CD14-positive monocyte (primary cell): ENCODE data around the gene MACROH2A1. TPM values are rescaled to one million over a fixed set of nuclear protein-coding genes. Genes with fewer than 3 reads are reported as not detected.

Source experiments
- DNase-seq, 3 donors: peaks; one replicate each; pipeline ENCODE4 v3.0.0-alpha.2; 2011 to 2022
- H2AFZ ChIP-seq: 2 replicates; pipeline ENCODE4 v1.6.0; 2012; ENCODE audit warnings: mild to moderate bottlenecking, low read depth, low read length, inconsistent platforms; ENCODE audit not compliant: insufficient read depth, poor library complexity, severe bottlenecking
- H3K27ac ChIP-seq, 2 donors: 1 replicate in 1 of 2; 2 replicates in 1 of 2; pipeline ENCODE4 v1.5.1; 2012 to 2013; ENCODE audit warnings: low read length in 2 of 2, control low read depth in 1 of 2, inconsistent platforms in 1 of 2, low read depth in 1 of 2, mild to moderate bottlenecking in 1 of 2
- H3K27me3 ChIP-seq, 2 donors: one replicate each; pipeline versions ENCODE4 v1.6.0 to v1.6.1; 2011 to 2013; ENCODE audit warnings: low read length in 2 of 2; ENCODE audit not compliant: control insufficient read depth in 2 of 2, insufficient read depth in 2 of 2
- H3K36me3 ChIP-seq, 2 donors: replicated peaks in 1 of 2; 1 replicate in 1 of 2; 2 replicates in 1 of 2; pipeline versions ENCODE4 v1.5.1 to v1.6.1; 2012 to 2013; ENCODE audit warnings: low read length in 2 of 2, control low read depth in 1 of 2, inconsistent platforms in 1 of 2, mild to moderate bottlenecking in 1 of 2; ENCODE audit not compliant: insufficient read depth in 2 of 2, control insufficient read depth in 1 of 2
- H3K4me1 ChIP-seq, 2 donors: 1 replicate in 1 of 2; 2 replicates in 1 of 2; pipeline versions ENCODE4 v1.5.1 to v1.6.1; 2012 to 2013; ENCODE audit warnings: low read length in 2 of 2, control low read depth in 1 of 2, inconsistent platforms in 1 of 2, mild to moderate bottlenecking in 1 of 2, moderate library complexity in 1 of 2; ENCODE audit not compliant: insufficient read depth in 2 of 2, control insufficient read depth in 1 of 2
- H3K4me2 ChIP-seq: replicated peaks from 2 replicates; pipeline ENCODE3; 2012; ENCODE audit warnings: low read length, moderate library complexity, mild to moderate bottlenecking; ENCODE audit not compliant: poor library complexity, severe bottlenecking; ENCODE audit errors: extremely low read depth
- H3K4me3 ChIP-seq, 3 experiments: fragments of 200-600 bp in 1 of 3; sonication (generic) in 1 of 3; replicated peaks in 1 of 3; 1 replicate in 2 of 3; 2 replicates in 1 of 3; pipeline ENCODE4 v1.5.1; 2011 to 2013; ENCODE audit warnings: low read length in 3 of 3, mild to moderate bottlenecking in 3 of 3, control low read depth in 2 of 3, low read depth in 2 of 3, inconsistent platforms in 1 of 3, moderate library complexity in 1 of 3
- H3K79me2 ChIP-seq: 2 replicates; pipeline ENCODE4 v1.6.0; 2012; ENCODE audit warnings: mild to moderate bottlenecking, control low read depth, inconsistent platforms, low read length, moderate library complexity; ENCODE audit not compliant: insufficient read depth
- H3K9ac ChIP-seq: 2 replicates; pipeline ENCODE4 v1.6.0; 2017; ENCODE audit warnings: low read length, mild to moderate bottlenecking; ENCODE audit not compliant: insufficient read depth, poor library complexity, severe bottlenecking
- H3K9me3 ChIP-seq, 2 donors: replicated peaks in 1 of 2; 1 replicate in 1 of 2; 2 replicates in 1 of 2; pipeline versions ENCODE4 v1.5.1 to v1.6.1; 2012 to 2013; ENCODE audit warnings: low read length in 2 of 2, control low read depth in 1 of 2; ENCODE audit not compliant: control insufficient read depth in 1 of 2, insufficient read depth in 1 of 2
- H4K20me1 ChIP-seq: 2 replicates; pipeline ENCODE4 v1.6.0; 2012; ENCODE audit warnings: mild to moderate bottlenecking, low read length, control low read depth, moderate library complexity; ENCODE audit not compliant: insufficient read depth
- H3K27ac Mint-ChIP-seq, 7 donors: one replicate each; pipeline ENCODE4 v1.8.0; 2020; ENCODE audit warnings: mild to moderate bottlenecking in 7 of 7, mixed read lengths in 7 of 7, moderate library complexity in 6 of 7, inconsistent platforms in 2 of 7
- H3K27me3 Mint-ChIP-seq, 3 donors: one replicate each; pipeline ENCODE4 v1.8.0; 2021 to 2022; ENCODE audit warnings: low read depth in 3 of 3, mild to moderate bottlenecking in 3 of 3, mixed read lengths in 3 of 3, moderate library complexity in 3 of 3, inconsistent platforms in 1 of 3
- H3K36me3 Mint-ChIP-seq, 2 donors: one replicate each; pipeline ENCODE4 v1.8.0; 2020; ENCODE audit warnings: mixed read lengths in 2 of 2, inconsistent platforms in 1 of 2, mild to moderate bottlenecking in 1 of 2
- H3K4me1 Mint-ChIP-seq: one replicate; pipeline ENCODE4 v1.8.0; 2020; ENCODE audit warnings: mild to moderate bottlenecking, mixed read lengths
- H3K4me3 Mint-ChIP-seq, 2 donors: one replicate each; pipeline ENCODE4 v1.8.0; 2020; ENCODE audit warnings: mild to moderate bottlenecking in 2 of 2, mixed read lengths in 2 of 2, moderate library complexity in 1 of 2
- H3K9me3 Mint-ChIP-seq, 7 donors: one replicate each; pipeline ENCODE4 v1.8.0; 2020 to 2022; ENCODE audit warnings: mixed read lengths in 7 of 7, mild to moderate bottlenecking in 6 of 7, moderate library complexity in 6 of 7, inconsistent platforms in 2 of 7
- CTCF ChIP-seq: fragments of 200-600 bp; IDR thresholded peaks from one replicate; pipeline ENCODE4 v1.8.0; 2022; ENCODE audit warnings: antibody characterized with exemption, mild to moderate bottlenecking
- WGBS: methylation state at CpG from one replicate; pipeline ENCODE4 v1.1.5; 2013; ENCODE audit warnings: missing lambda C conversion rate; ENCODE audit not compliant: insufficient coverage; 5-methylcytosine and 5-hydroxymethylcytosine counted together
- intact Hi-C, 2 donors: fragments of 100-400 bp; cut with micrococcal nuclease; formaldehyde crosslinking; loops; one replicate each; pipeline versions ENCODE4 v1.15.0 to v1.15.1; 2023
- polyA plus RNA-seq, 3 donors: library from polyadenylated mRNA; depleted of rRNA in 1 of 3; unstranded in 2 of 3; stranded (reverse) in 1 of 3; fragments of 300-500 nt in 2 of 3; fragments of >200 nt in 1 of 3; fragmentation: Illumina TruSeq in 2 of 3; gene quantifications; 1 replicate in 2 of 3; 2 replicates in 1 of 3; pipeline ENCODE4 v1.2.3, GENCODE V29; 2012 to 2021

The MACROH2A1 gene
- polyA plus RNA-seq, 3 donors, result 352 to 443 (median 440) TPM

- Histone ChIP-seq H3K4me1 (peaks cover 32 to 63% of the 10 kb centered on the region in 2 donors), H3K79me2 (peaks cover 100% of the 10 kb centered on the region), H2AFZ (no peak overlapping the region), H3K4me2 (no peak overlapping the region), H3K36me3 (peaks cover 85 to 100% of the 10 kb centered on the region in 2 donors), H3K4me3 (no peak overlapping the region), H3K27ac (peak overlapping the region in 1 of 2 donors; percentile 71), H3K27me3 (no peaks in the 10 kb centered on the region), H3K9ac (no peak overlapping the region), H4K20me1 (peaks cover 100% of the 10 kb centered on the region), H3K9me3 (no peaks in the 10 kb centered on the region)
- Mint-ChIP-seq H3K9me3 (no peaks in the 10 kb centered on the region), H3K4me3 (no peak overlapping the region), H3K4me1 (peaks cover 68% of the 10 kb centered on the region), H3K27ac (peak overlapping the region in 6 of 7 donors; percentile 24 to 84 (median 68)), H3K36me3 (peaks cover 79 to 96% of the 10 kb centered on the region in 2 donors), H3K27me3 (no peaks in the 10 kb centered on the region)
- DNase-seq, result no peak
- intact Hi-C loops, result loop anchor here in 1 of 2 donors (10.0 kb wide), 1 partner anchor 51 kb away; no protein-coding TSS in a partner anchor
- WGBS, result 80% methylated on average over 5 of the region's 7 CpGs
- no peak for TF ChIP-seq CTCF
Measured at GRCh38 chr5:135373736-135374515, 25.1 kb downstream of the MACROH2A1 start.

DNA sequence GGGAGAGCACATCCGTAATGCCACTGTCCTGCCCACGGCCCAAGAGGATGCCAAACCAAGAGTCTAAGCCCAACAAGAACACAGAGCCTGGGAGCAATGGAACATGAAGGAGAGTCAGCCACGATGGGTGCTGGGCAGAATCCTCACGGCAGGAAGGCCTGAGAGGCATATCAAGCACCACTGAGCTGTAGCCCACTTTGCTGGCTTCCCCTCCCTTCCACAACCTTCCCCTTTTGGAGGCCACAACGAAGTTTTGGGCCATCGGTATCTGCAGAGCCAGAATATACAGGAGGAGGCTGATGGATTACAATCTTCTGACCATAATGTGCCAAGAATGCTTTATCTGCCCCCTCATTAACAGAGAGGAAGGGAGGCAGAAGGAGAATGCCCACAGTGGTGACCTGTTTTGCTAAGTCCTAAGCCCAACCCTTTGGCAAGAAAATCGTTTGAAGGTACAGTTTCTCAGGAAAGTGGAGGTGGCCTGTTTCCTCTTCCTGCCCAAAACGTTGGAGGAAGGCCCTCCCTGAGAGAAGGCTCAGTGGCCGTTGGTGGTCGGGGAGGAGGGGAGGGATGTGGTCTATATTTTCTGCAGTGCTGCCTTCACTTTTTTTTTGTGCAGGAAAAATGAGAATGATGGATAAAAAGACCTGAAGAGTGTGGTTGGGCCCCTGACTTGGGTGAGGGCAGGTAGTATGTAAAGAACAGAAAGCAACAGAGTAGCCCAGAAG lies 26.2 kb downstream of the MACROH2A1 start:
- 9% methylated on average over 7 of the region's 10 CpGs for WGBS
- Histone ChIP-seq H3K27me3 (no peaks in the 10 kb centered on the region), H3K4me2 (no peak overlapping the region), H3K4me3 (no peak overlapping the region), H3K36me3 (peaks cover 86 to 100% of the 10 kb centered on the region in 2 donors), H3K9ac (peak overlapping the region; percentile 9), H3K27ac (peak overlapping the region; percentile 19 to 71), H3K79me2 (peaks cover 100% of the 10 kb centered on the region), H3K9me3 (no peaks in the 10 kb centered on the region), H4K20me1 (peaks cover 100% of the 10 kb centered on the region), H3K4me1 (peaks cover 21 to 52% of the 10 kb centered on the region in 2 donors), H2AFZ (no peak overlapping the region)
- Mint-ChIP-seq H3K4me3 (no peak overlapping the region), H3K27ac (peak overlapping the region; percentile 68 to 92 (median 82)), H3K4me1 (peaks cover 66% of the 10 kb centered on the region), H3K36me3 (peaks cover 79 to 96% of the 10 kb centered on the region in 2 donors), H3K27me3 (no peaks in the 10 kb centered on the region), H3K9me3 (no peaks in the 10 kb centered on the region)
- DNase-seq, result no peak
- no peak for TF ChIP-seq CTCF
- intact Hi-C loops, result loop anchor here in 1 of 2 donors (10.0 kb wide), 1 partner anchor 52 kb away; no protein-coding TSS in a partner anchor
